AG04450 (cell line): ENCODE measurements around the gene HIPK2. TPM values are rescaled to one million over a fixed set of nuclear protein-coding genes. Genes with fewer than 3 reads are reported as not detected.

Experiments
- CTCF ChIA-PET: fragments of 300-600, 350-600 bp; formaldehyde crosslinking; extraction: SDS; loops from one replicate; lab custom pipeline; 2022; ENCODE audit warnings: antibody characterized with exemption, inconsistent platforms; lab: Charles Lee
- POLR2A ChIA-PET: fragments of 350-600 bp; formaldehyde crosslinking; extraction: SDS; loops from one replicate; lab custom pipeline; 2021; ENCODE audit warnings: antibody characterized with exemption, inconsistent platforms; lab: Yijun Ruan, JAX
- DNase-seq: peaks from one replicate; pipeline ENCODE4 v3.0.0-alpha.2; 2011; ENCODE audit warnings: low read depth, low spot score
- H3K27ac ChIP-seq: one replicate; pipeline ENCODE4 v1.5.1; 2012; ENCODE audit warnings: low read depth, low read length, control low read depth
- H3K27me3 ChIP-seq: one replicate; pipeline ENCODE4 v1.6.0; 2012; ENCODE audit warnings: low read length; ENCODE audit not compliant: control insufficient read depth, insufficient read depth
- H3K4me3 ChIP-seq: 2 replicates; pipeline ENCODE4 v1.5.1; 2011; ENCODE audit warnings: mild to moderate bottlenecking, low read depth, low read length, control low read depth
- H3K9me3 ChIP-seq: 2 replicates; pipeline ENCODE4 v1.5.1; 2012; ENCODE audit warnings: low read length; ENCODE audit not compliant: control insufficient read depth, insufficient read depth
- polyA plus RNA-seq: library from polyadenylated mRNA; depleted of rRNA; stranded (reverse); fragments of >200 nt; gene quantifications from 2 replicates; pipeline ENCODE4 v1.2.3, GENCODE V29; 2011
- TF ChIP-seq, protein P1 (sequence below): IDR thresholded peaks from 2 replicates; pipeline ENCODE4 v1.5.1; 2011; ENCODE audit warnings: low read depth, low read length, control low read depth, inconsistent platforms

HIPK2 gene
- polyA plus RNA-seq, 1 experiment: 61.4 TPM

DNA sequence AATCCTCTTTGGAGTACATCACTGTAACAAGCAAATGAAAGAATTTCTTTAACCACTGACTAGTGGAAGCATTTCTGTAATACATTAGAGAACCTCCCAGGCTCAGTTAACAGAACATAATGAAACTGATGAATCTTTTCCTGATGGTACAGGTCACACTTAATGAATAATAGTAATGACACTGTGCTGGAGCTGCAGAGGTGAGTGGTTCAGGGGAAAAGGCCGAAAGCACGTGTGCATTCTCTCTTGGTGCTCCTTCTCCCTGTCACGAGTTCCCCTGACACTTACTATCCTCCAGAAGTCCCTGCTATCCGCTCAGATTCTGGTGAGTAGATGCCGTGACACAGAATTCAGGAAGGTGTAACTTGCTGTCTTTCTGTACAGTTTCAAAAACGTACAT is 8.0 kb downstream of the HIPK2 start:
- no peaks in the 10 kb centered on the region for H3K27me3 ChIP-seq
- no peak overlapping the region for H3K4me3 ChIP-seq
- no peaks in the 10 kb centered on the region for H3K9me3 ChIP-seq
- H3K27ac ChIP-seq: no peak overlapping the region
- ChIA-PET CTCF (interaction anchor here (2.4 to 2.5 kb wide), 2 partner anchors 124 to 233 kb away, joined by 9 to 12 read pairs; no protein-coding TSS in a partner anchor), POLR2A (no interaction called here)
- DNase-seq: no peak
- TF ChIP-seq, protein P1, sequence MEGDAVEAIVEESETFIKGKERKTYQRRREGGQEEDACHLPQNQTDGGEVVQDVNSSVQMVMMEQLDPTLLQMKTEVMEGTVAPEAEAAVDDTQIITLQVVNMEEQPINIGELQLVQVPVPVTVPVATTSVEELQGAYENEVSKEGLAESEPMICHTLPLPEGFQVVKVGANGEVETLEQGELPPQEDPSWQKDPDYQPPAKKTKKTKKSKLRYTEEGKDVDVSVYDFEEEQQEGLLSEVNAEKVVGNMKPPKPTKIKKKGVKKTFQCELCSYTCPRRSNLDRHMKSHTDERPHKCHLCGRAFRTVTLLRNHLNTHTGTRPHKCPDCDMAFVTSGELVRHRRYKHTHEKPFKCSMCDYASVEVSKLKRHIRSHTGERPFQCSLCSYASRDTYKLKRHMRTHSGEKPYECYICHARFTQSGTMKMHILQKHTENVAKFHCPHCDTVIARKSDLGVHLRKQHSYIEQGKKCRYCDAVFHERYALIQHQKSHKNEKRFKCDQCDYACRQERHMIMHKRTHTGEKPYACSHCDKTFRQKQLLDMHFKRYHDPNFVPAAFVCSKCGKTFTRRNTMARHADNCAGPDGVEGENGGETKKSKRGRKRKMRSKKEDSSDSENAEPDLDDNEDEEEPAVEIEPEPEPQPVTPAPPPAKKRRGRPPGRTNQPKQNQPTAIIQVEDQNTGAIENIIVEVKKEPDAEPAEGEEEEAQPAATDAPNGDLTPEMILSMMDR: no peak

DNA sequence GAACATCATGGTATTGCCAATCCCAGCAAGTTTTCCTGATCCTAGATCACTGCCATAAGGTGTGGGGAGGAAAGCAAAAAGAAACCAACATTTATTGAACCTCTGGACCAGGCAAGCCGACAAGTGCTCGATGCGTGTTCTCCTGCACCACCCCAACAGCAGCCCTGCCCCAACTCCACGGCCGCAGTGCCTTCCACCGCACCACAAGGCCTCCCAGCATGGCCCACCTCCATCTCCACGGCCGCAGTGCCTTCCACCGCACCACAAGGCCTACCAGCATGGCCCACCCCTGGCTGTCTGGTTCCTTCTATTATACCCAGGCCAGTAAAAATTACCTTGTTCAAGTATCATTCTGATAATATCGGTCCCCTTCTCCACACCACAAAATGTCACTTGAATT is 8.7 kb downstream of the HIPK2 start:
- POLR2A ChIA-PET: no interaction called here
- Histone ChIP-seq H3K27ac (no peak overlapping the region), H3K4me3 (no peak overlapping the region), H3K9me3 (no peaks in the 10 kb centered on the region), H3K27me3 (no peaks in the 10 kb centered on the region)
- TF ChIP-seq, protein P1: no peak
- CTCF ChIA-PET: no interaction called here
- no peak for DNase-seq

DNA sequence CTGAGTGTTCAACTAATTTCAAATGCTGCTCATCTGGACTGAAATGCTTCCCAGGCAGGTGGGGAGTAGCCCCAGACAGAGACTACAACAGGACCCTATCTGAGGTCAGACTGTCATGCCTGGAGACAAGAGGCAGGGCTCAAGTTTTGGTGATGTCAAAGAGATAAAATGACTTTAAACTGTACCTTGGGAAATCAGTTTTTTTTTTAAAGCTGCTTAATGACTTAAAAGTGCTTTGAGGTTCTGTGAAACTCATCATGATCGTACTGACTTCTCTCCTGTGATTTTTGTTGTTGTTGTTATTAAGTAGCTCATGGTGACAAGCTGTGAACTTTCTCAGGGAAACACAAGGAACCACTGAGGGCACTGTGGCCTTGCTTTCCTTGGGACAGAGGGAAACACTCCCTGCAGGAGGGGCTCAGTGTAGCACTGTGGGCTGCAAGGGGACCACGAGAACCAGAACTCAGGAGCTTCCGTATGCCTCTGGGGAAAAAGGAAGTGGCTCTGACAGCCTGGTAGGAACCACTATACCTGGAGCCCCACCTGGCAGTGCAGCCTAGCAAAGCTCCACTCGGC is 9.5 kb downstream of the HIPK2 start:
- Histone ChIP-seq H3K27ac (no peak overlapping the region), H3K27me3 (no peaks in the 10 kb centered on the region), H3K4me3 (no peak overlapping the region), H3K9me3 (no peaks in the 10 kb centered on the region)
- ChIA-PET POLR2A (no interaction called here), CTCF (no interaction called here)
- TF ChIP-seq, protein P1: no peak
- no peak for DNase-seq

DNA sequence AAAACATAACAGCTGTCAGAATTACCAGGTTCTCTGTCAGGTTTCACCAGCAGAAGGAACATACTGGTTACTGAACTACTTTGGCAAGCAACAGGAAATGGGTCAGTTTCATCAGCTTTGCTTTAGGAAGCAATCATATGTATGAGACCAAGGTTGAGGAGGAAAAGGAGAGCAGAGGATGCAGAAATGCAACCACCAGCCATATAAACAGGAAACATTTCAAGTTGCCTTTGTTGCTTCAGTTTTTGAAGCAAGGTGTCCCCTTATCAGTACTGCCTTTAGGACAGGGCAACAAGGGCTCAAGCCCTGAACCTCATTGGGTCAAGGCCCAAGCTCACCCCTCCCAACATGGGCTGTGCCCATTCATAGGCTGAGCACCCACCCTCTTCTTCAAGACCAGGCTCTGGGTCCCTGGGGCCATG is 10.2 kb downstream of the HIPK2 start:
- H3K4me3 ChIP-seq: no peak overlapping the region
- ChIA-PET CTCF (no interaction called here), POLR2A (no interaction called here)
- DNase-seq: no peak
- no peaks in the 10 kb centered on the region for H3K9me3 ChIP-seq
- TF ChIP-seq, protein P1: no peak
- no peaks in the 10 kb centered on the region for H3K27me3 ChIP-seq
- H3K27ac ChIP-seq: no peak overlapping the region

DNA sequence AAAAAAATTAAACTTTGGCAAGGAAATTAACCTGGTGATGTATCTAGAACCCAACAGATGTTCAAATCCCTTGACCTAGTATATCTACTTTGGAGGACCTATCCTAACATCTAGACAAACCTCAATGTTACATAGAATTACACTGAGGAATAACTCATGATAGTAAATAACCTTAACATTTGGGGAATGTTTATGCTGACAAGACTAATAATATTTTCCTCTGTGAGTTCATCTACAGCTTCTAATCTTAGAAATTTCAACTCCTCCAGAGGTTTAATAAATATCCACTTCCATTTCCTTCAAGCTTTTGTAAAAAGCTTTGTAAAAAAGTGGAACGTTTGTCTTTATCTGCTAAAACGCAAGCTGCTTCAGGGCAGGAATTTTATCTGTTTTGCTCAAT is 12.7 kb downstream of the HIPK2 start:
- Histone ChIP-seq H3K27ac (no peak overlapping the region), H3K9me3 (no peaks in the 10 kb centered on the region), H3K27me3 (no peaks in the 10 kb centered on the region), H3K4me3 (no peak overlapping the region)
- no peak for DNase-seq
- POLR2A ChIA-PET: interaction anchor here (0.7 kb wide), 1 partner anchor 32 kb away, joined by 3 read pairs; no protein-coding TSS in a partner anchor
- TF ChIP-seq, protein P1: no peak
- CTCF ChIA-PET: interaction anchor here (1.2 kb wide), 1 partner anchor 120 kb away, joined by 6 read pairs; no protein-coding TSS in a partner anchor
